D721Med (cell line): ENCODE data around the gene SBF2.

ENCODE experiments used
- DNase-seq: peaks from one replicate; pipeline ENCODE4 v3.0.0; 2011; ENCODE audit warnings: low spot score; ENCODE audit not compliant: insufficient read length
- FAIRE-seq: peaks from 2 replicates; lab custom pipeline; 2011; peaks lifted over from hg19 to GRCh38; lab: Jason Lieb, UNC
- TF ChIP-seq, protein P1 (sequence below): IDR thresholded peaks from 2 replicates; pipeline ENCODE4 v1.5.1; 2012; ENCODE audit warnings: mild to moderate bottlenecking, control low read depth; ENCODE audit not compliant: insufficient read depth; ENCODE audit errors: missing control alignments

The SBF2 gene

DNA sequence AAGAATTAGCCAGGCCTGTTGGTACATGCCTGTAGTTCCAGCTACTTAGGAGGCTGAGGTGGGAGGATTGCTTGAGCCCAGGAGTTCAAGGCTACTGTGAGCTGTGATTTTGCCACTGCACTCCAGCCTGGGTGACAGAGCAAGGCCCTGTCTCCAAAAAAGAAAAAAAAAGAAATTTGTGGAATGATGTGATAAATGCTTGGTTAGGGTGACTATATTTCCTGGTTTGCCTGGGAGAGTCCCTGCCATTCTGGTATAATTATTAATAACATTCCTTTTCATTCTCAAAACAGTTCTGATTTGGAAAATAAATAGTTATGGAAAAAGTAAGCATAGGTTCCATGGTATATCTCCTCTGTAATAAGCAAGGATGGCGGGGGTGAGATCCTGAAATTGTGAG is 555.3 kb downstream of the SBF2 start:
- FAIRE-seq (no peak), DNase-seq (no peak)
- TF ChIP-seq, protein P1, sequence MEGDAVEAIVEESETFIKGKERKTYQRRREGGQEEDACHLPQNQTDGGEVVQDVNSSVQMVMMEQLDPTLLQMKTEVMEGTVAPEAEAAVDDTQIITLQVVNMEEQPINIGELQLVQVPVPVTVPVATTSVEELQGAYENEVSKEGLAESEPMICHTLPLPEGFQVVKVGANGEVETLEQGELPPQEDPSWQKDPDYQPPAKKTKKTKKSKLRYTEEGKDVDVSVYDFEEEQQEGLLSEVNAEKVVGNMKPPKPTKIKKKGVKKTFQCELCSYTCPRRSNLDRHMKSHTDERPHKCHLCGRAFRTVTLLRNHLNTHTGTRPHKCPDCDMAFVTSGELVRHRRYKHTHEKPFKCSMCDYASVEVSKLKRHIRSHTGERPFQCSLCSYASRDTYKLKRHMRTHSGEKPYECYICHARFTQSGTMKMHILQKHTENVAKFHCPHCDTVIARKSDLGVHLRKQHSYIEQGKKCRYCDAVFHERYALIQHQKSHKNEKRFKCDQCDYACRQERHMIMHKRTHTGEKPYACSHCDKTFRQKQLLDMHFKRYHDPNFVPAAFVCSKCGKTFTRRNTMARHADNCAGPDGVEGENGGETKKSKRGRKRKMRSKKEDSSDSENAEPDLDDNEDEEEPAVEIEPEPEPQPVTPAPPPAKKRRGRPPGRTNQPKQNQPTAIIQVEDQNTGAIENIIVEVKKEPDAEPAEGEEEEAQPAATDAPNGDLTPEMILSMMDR = no peak

DNA sequence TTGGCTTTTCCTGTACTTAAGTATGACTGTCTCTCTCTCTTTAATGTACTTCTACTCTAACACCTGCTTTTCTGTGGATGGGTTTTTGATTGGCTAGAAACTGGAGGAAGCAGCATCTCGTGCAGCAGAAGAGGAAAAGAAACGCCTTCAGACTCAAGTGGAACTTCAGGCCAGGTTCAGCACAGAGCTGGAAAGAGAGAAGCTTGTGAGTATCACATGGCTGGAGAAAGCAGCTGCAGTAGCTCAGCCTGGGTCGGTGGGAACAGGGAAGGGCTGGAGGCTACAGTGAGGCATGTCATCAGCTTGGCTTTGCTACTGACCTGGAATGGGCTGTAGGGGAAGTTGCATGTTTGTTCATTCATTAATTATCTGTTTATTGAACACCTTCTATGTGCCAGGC is 555.9 kb downstream of the SBF2 start:
- FAIRE-seq (no peak), DNase-seq (no peak)
- TF ChIP-seq, protein P1 = no peak

DNA sequence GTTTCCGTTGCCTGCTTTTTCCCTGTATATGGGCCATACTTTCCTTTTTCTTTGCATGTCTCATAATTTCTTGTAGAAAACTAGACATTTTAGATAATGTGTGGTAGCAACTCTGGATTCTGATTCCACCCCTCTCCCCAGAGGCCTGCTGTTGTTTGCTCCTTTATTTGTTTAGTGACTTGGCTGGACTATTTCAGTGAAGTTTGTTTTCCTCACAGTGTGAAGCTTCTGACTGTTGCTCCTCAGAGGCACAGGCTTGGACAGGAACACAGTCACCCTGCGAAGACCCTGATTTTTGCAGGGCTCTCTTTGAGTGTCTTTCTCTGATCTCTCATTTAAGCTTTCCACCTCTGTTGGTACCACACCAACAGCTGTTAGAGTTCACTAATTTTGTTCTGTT is 557.7 kb downstream of the SBF2 start:
- no peak for DNase-seq
- TF ChIP-seq, protein P1 = no peak
- no peak for FAIRE-seq

DNA sequence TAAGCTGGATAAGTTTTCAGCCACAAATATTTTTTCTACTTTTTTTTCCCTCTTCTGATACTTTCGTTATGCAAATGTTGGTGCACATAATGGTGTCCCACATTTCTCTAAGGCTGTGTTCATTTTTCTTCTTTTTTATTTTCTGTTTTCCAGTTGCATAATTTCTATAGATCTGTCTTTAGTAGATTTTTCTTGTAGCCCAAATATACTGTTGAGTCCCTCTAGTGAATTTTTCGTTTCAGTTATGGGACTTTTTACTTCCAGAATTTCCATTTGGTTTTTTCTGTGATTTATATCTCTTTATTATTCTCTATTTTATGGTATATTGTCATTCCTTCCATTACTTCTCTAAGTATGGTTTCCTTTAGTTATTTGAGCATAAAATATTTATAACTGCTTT is 558.1 kb downstream of the SBF2 start:
- DNase-seq (no peak), FAIRE-seq (no peak)

GRCh38 chr11:9735236-9735635 is 558.8 kb downstream of the SBF2 start:
- FAIRE-seq = no peak
- DNase-seq = no peak
- TF ChIP-seq, protein P1 = no peak

More for the DNA sequence above, 558.1 kb downstream of the SBF2 start:
- TF ChIP-seq, protein P1 = no peak

GRCh38 chr11:9733212-9733611 is 560.8 kb downstream of the SBF2 start:
- TF ChIP-seq, protein P1 = no peak
- no peak for FAIRE-seq

GRCh38 chr11:9732453-9732852 is 561.6 kb downstream of the SBF2 start:
- DNase-seq (no peak), FAIRE-seq (no peak)
- TF ChIP-seq, protein P1 = no peak

More at GRCh38 chr11:9733212-9733611, 560.8 kb downstream of the SBF2 start:
- DNase-seq = no peak
